SH-SY5Y (cell line): ENCODE data around the gene DLG2.

ENCODE experiments used
- GATA2 ChIP-seq: IDR thresholded peaks from 2 replicates; pipeline ENCODE4 v1.6.1; 2011; ENCODE audit warnings: mild to moderate bottlenecking, low read depth, low read length
- GATA3 ChIP-seq: IDR thresholded peaks from 2 replicates; pipeline ENCODE4 v1.6.1; 2011; ENCODE audit warnings: low read depth, mild to moderate bottlenecking, low read length, moderate library complexity

DNA sequence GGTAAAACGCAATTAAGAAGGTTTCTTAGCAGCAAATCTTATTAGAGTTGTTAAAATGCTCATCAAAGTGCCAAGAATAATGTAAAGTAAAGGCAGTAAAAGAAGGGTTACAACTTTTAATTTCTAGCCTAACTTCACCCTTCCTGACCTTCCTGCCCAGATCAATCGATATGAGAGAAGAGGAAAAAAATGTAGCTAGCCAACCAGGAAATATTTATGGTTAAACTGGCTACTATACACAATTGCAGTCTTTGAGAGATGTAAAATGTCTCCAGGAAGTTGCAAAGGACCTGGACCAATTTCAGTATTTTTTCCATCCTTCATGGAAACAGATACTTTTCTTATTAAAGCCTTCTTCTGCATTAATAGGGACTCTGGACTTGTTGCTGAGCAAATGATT is 2199.2 kb downstream of the DLG2 start:
- TF ChIP-seq GATA3 (no peak), GATA2 (no peak)
